Liver (tissue), 9 donors: Measurements from ENCODE around the gene MTHFD1L. TPM values are rescaled to one million over a fixed set of nuclear protein-coding genes. Genes with fewer than 3 reads are reported as not detected.

ENCODE experiments used
- DNase-seq: peaks from one replicate; pipeline ENCODE4 v3.0.0-alpha.2; 2017; ENCODE audit warnings: low spot score
- H3K27ac ChIP-seq, 2 donors: one replicate each; pipeline ENCODE4 v1.7.0; 2013; ENCODE audit warnings: inconsistent platforms in 2 of 2, low read length in 2 of 2, control low read depth in 1 of 2, low read depth in 1 of 2, mild to moderate bottlenecking in 1 of 2
- H3K27me3 ChIP-seq, 4 donors: one replicate each; pipeline versions ENCODE4 v1.6.1 to v1.7.0; 2013; ENCODE audit warnings: low read length in 3 of 4, inconsistent platforms in 1 of 4, mild to moderate bottlenecking in 1 of 4, moderate library complexity in 1 of 4; ENCODE audit not compliant: control insufficient read depth in 4 of 4, insufficient read depth in 4 of 4
- H3K36me3 ChIP-seq, 4 donors: one replicate each; pipeline versions ENCODE4 v1.6.1 to v1.7.0; 2013; ENCODE audit warnings: low read length in 3 of 4, mild to moderate bottlenecking in 3 of 4, low read depth in 1 of 4, moderate library complexity in 1 of 4; ENCODE audit not compliant: control insufficient read depth in 4 of 4, insufficient read depth in 3 of 4
- H3K4me1 ChIP-seq, 4 donors: one replicate each; pipeline versions ENCODE4 v1.6.1 to v1.7.0; 2013; ENCODE audit warnings: low read length in 3 of 4, mild to moderate bottlenecking in 3 of 4, moderate library complexity in 1 of 4; ENCODE audit not compliant: control insufficient read depth in 4 of 4, insufficient read depth in 4 of 4
- H3K4me3 ChIP-seq, 3 donors: one replicate each; pipeline versions ENCODE4 v1.6.1 to v1.7.0; 2013; ENCODE audit warnings: low read length in 3 of 3, control low read depth in 1 of 3, low read depth in 1 of 3, mild to moderate bottlenecking in 1 of 3
- H3K9ac ChIP-seq, 2 donors: one replicate each; pipeline ENCODE4 v1.7.0; 2013; ENCODE audit warnings: low read length in 2 of 2, mild to moderate bottlenecking in 2 of 2, moderate library complexity in 2 of 2, control low read depth in 1 of 2, low read depth in 1 of 2
- H3K9me3 ChIP-seq, 4 donors: one replicate each; pipeline versions ENCODE4 v1.6.1 to v1.7.0; 2013; ENCODE audit warnings: low read length in 3 of 4; ENCODE audit not compliant: control insufficient read depth in 4 of 4
- EGR1 ChIP-seq, 2 donors: IDR thresholded peaks; 2 replicates each; pipeline ENCODE4 v1.6.1; 2016 to 2018; ENCODE audit warnings: antibody characterized with exemption in 2 of 2, low read depth in 2 of 2
- FOXA1 ChIP-seq: IDR thresholded peaks from 2 replicates; pipeline ENCODE4 v1.6.1; 2016; ENCODE audit warnings: antibody characterized with exemption
- FOXA2 ChIP-seq: IDR thresholded peaks from 2 replicates; pipeline ENCODE4 v1.6.1; 2016; ENCODE audit warnings: antibody characterized with exemption
- GABPA ChIP-seq, 2 donors: IDR thresholded peaks in 1 of 2; conservative IDR thresholded peaks in 1 of 2; 2 replicates each; pipeline ENCODE4 v1.6.1; 2016; ENCODE audit warnings: antibody characterized with exemption in 2 of 2, mild to moderate bottlenecking in 1 of 2, moderate library complexity in 1 of 2
- HNF4A ChIP-seq, 2 donors: conservative IDR thresholded peaks; 2 replicates each; pipeline ENCODE4 v1.6.1; 2016; ENCODE audit warnings: antibody characterized with exemption in 2 of 2, mild to moderate bottlenecking in 2 of 2
- HNF4G ChIP-seq: IDR thresholded peaks from 2 replicates; pipeline ENCODE4 v1.6.1; 2016; ENCODE audit warnings: antibody characterized with exemption
- JUND ChIP-seq, 2 donors: IDR thresholded peaks; 2 replicates each; pipeline ENCODE4 v1.6.1; 2016; ENCODE audit warnings: antibody characterized with exemption in 2 of 2
- NR2F2 ChIP-seq: IDR thresholded peaks from 2 replicates; pipeline ENCODE4 v1.6.1; 2016; ENCODE audit warnings: antibody characterized with exemption
- RAD21 ChIP-seq, 2 donors: IDR thresholded peaks; 2 replicates each; pipeline ENCODE4 v1.6.1; 2016; ENCODE audit warnings: antibody characterized with exemption in 2 of 2, mild to moderate bottlenecking in 2 of 2
- RXRA ChIP-seq, 2 donors: IDR thresholded peaks; 2 replicates each; pipeline ENCODE4 v1.6.1; 2017 to 2018; ENCODE audit warnings: antibody characterized with exemption in 2 of 2, mild to moderate bottlenecking in 1 of 2
- SP1 ChIP-seq: IDR thresholded peaks from 2 replicates; pipeline ENCODE4 v1.6.1; 2018; ENCODE audit warnings: antibody characterized with exemption, mild to moderate bottlenecking
- TAF1 ChIP-seq: conservative IDR thresholded peaks from 2 replicates; pipeline ENCODE4 v1.6.1; 2016; ENCODE audit warnings: antibody characterized with exemption, mild to moderate bottlenecking
- WGBS: extraction: QIAGEN DNeasy Blood & Tissue Kit; methylation state at CpG from one replicate; pipeline ENCODE4 v1.1.7; 2013; 5-methylcytosine and 5-hydroxymethylcytosine counted together
- polyA plus RNA-seq, 2 donors: library from polyadenylated mRNA; stranded (reverse) in 1 of 2; unstranded in 1 of 2; fragments of 200-250 nt in 1 of 2; fragments of >200 nt in 1 of 2; fragmentation: Nextera tagmentation in 1 of 2; extraction: Ambion mirVana in 1 of 2; gene quantifications; one replicate each; pipeline versions ENCODE4 v1.2.1 to v1.2.3, GENCODE V29; 2013 to 2015
- total RNA-seq, 2 donors: library from RNA; depleted of rRNA; stranded (reverse); fragments of >200 nt; gene quantifications; one replicate each; pipeline ENCODE4 v1.2.3, GENCODE V29; 2014
- TF ChIP-seq, protein P1 (sequence below): IDR thresholded peaks from 2 replicates; pipeline ENCODE4 v1.6.1; 2016; ENCODE audit warnings: antibody characterized with exemption, mild to moderate bottlenecking
- TF ChIP-seq, protein P2 (sequence below): fragments of 150-350 bp; IDR thresholded peaks from 2 replicates; pipeline ENCODE4 v1.5.1; 2017; ENCODE audit warnings: improper control_type of control experiment, low read depth, low read length; ENCODE audit not compliant: missing input control
- TF ChIP-seq, protein P3 (sequence below): IDR thresholded peaks from 2 replicates; pipeline ENCODE4 v1.6.1; 2016; ENCODE audit warnings: antibody characterized with exemption
- TF ChIP-seq, protein P4 (sequence below): IDR thresholded peaks from 2 replicates; pipeline ENCODE4 v1.6.1; 2016; ENCODE audit warnings: antibody characterized with exemption
- donor health status: healthy.
- donor health status: healthy.
- donor health status: healthy.
- donor health status: healthy.
- donor health status: healthy.

Gene MTHFD1L
- total and polyA plus RNA-seq, 4 donors = 2.0 to 7.7 (median 2.8) TPM

DNA sequence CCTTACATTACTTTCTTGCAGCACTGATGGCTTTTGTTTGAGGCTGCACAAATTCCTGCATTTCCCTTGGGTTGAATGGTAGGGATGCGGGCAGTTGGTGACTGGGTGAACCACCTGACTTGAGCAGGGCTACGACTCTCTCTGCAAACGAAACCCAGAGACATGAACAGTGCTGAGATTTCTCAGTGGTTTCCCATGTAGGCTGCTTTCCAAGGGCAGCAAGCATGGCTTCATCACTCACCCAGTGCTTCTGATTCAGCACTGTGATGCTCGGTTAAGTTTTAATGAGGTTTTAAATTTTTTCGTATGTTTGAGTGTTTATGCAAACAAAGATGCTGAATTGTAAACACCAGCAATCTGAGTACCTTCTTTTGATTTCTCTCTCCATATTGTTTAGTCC lies 127.2 kb downstream of the MTHFD1L start:
- Histone ChIP-seq H3K9ac (no peak overlapping the region), H3K27ac (no peak overlapping the region), H3K9me3 (peaks cover 0 to 6% (median 0%) of the 10 kb centered on the region in 4 donors), H3K4me3 (no peak overlapping the region), H3K27me3 (no peaks in the 10 kb centered on the region), H3K4me1 (no peaks in the 10 kb centered on the region), H3K36me3 (no peaks in the 10 kb centered on the region)
- WGBS = 86% methylated on average over 5 of the region's 5 CpGs
- TF ChIP-seq RXRA (IDR thresholded peaks at IDR 0.05) = no peak
- TF ChIP-seq, protein P1, sequence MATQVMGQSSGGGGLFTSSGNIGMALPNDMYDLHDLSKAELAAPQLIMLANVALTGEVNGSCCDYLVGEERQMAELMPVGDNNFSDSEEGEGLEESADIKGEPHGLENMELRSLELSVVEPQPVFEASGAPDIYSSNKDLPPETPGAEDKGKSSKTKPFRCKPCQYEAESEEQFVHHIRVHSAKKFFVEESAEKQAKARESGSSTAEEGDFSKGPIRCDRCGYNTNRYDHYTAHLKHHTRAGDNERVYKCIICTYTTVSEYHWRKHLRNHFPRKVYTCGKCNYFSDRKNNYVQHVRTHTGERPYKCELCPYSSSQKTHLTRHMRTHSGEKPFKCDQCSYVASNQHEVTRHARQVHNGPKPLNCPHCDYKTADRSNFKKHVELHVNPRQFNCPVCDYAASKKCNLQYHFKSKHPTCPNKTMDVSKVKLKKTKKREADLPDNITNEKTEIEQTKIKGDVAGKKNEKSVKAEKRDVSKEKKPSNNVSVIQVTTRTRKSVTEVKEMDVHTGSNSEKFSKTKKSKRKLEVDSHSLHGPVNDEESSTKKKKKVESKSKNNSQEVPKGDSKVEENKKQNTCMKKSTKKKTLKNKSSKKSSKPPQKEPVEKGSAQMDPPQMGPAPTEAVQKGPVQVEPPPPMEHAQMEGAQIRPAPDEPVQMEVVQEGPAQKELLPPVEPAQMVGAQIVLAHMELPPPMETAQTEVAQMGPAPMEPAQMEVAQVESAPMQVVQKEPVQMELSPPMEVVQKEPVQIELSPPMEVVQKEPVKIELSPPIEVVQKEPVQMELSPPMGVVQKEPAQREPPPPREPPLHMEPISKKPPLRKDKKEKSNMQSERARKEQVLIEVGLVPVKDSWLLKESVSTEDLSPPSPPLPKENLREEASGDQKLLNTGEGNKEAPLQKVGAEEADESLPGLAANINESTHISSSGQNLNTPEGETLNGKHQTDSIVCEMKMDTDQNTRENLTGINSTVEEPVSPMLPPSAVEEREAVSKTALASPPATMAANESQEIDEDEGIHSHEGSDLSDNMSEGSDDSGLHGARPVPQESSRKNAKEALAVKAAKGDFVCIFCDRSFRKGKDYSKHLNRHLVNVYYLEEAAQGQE = no peak
- no peak for TF ChIP-seq JUND (IDR thresholded peaks at IDR 0.05)
- TF ChIP-seq EGR1 (IDR thresholded peaks at IDR 0.05; ENCODE audit: low read depth in 2 of 2) = no peak
- TF ChIP-seq SP1 = no peak
- TF ChIP-seq FOXA2 = no peak
- TF ChIP-seq, protein P2, sequence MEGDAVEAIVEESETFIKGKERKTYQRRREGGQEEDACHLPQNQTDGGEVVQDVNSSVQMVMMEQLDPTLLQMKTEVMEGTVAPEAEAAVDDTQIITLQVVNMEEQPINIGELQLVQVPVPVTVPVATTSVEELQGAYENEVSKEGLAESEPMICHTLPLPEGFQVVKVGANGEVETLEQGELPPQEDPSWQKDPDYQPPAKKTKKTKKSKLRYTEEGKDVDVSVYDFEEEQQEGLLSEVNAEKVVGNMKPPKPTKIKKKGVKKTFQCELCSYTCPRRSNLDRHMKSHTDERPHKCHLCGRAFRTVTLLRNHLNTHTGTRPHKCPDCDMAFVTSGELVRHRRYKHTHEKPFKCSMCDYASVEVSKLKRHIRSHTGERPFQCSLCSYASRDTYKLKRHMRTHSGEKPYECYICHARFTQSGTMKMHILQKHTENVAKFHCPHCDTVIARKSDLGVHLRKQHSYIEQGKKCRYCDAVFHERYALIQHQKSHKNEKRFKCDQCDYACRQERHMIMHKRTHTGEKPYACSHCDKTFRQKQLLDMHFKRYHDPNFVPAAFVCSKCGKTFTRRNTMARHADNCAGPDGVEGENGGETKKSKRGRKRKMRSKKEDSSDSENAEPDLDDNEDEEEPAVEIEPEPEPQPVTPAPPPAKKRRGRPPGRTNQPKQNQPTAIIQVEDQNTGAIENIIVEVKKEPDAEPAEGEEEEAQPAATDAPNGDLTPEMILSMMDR = no peak
- TF ChIP-seq GABPA (IDR thresholded peaks at IDR 0.05 in 1 of 2, conservative IDR thresholded peaks at IDR 0.05 in 1 of 2) = no peak
- TF ChIP-seq, protein P3, sequence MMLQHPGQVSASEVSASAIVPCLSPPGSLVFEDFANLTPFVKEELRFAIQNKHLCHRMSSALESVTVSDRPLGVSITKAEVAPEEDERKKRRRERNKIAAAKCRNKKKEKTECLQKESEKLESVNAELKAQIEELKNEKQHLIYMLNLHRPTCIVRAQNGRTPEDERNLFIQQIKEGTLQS = no peak
- TF ChIP-seq FOXA1 = no peak
- no peak for TF ChIP-seq NR2F2
- TF ChIP-seq, protein P4, sequence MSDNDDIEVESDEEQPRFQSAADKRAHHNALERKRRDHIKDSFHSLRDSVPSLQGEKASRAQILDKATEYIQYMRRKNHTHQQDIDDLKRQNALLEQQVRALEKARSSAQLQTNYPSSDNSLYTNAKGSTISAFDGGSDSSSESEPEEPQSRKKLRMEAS = no peak
- no peak for DNase-seq

DNA sequence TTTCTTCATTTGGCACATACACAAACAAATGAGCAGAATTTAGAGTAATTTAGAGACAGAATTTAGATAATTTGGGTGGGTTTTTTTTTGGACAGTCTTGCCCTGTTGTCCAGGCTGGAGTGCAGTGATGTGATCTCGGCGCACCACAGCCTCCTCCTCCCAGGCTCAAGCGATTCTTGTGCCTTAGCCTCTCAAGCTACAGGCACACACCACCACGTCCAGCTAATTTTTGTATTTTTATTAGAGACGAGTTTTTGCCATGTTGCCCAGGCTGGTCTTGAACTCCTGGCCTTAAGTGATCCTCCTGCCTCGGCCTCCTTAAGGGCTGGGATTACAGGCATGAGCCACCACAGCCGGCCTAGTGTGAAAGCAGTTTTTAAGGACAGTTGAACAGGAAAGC lies 127.8 kb downstream of the MTHFD1L start:
- no peak for DNase-seq
- peaks cover 0 to 6% (median 0%) of the 10 kb centered on the region in 4 donors for H3K9me3 ChIP-seq
- H3K36me3 ChIP-seq = no peaks in the 10 kb centered on the region
- no peak overlapping the region for H3K27ac ChIP-seq
- TF ChIP-seq GABPA (IDR thresholded peaks at IDR 0.05 in 1 of 2, conservative IDR thresholded peaks at IDR 0.05 in 1 of 2) = no peak
- TF ChIP-seq FOXA1 = no peak
- no peak for TF ChIP-seq HNF4G
- TF ChIP-seq FOXA2 = no peak
- TF ChIP-seq, protein P3 = no peak
- TF ChIP-seq, protein P4 = no peak
- TF ChIP-seq JUND (IDR thresholded peaks at IDR 0.05) = no peak
- no peak for TF ChIP-seq TAF1
- TF ChIP-seq, protein P2 = no peak
- TF ChIP-seq HNF4A (conservative IDR thresholded peaks at IDR 0.05) = no peak
- TF ChIP-seq EGR1 (IDR thresholded peaks at IDR 0.05; ENCODE audit: low read depth in 2 of 2) = no peak
- TF ChIP-seq NR2F2 = no peak
- TF ChIP-seq, protein P1 = no peak
- TF ChIP-seq SP1 = no peak
- TF ChIP-seq RXRA (IDR thresholded peaks at IDR 0.05) = no peak
- no peak for TF ChIP-seq RAD21 (IDR thresholded peaks at IDR 0.05)
- no peaks in the 10 kb centered on the region for H3K27me3 ChIP-seq
- no peaks in the 10 kb centered on the region for H3K4me1 ChIP-seq
- no peak overlapping the region for H3K4me3 ChIP-seq
- H3K9ac ChIP-seq = no peak overlapping the region
- WGBS = 95% methylated on average over 7 of the region's 7 CpGs
